A549 (cell line): ENCODE measurements around the gene ITGAX. TPM values are rescaled to one million over a fixed set of nuclear protein-coding genes. Genes with fewer than 3 reads are reported as not detected.

Experiments
- ATAC-seq, 2 experiments: fragments of 200-7000 bp in 1 of 2; fragments of >200 bp in 1 of 2; cut with Nextera tagmentation in 1 of 2; cut with Tn5 transposase in 1 of 2; 3 replicates each; pipeline versions ENCODE4 v1.8.0 to v1.9.1; 2018 to 2020; ENCODE audit warnings: mild to moderate bottlenecking in 1 of 2, moderate library complexity in 1 of 2
- CTCF ChIA-PET: fragments of 300-600 bp; sonication (Branson Sonifier 250); formaldehyde crosslinking; extraction: SDS; loops from one replicate; lab custom pipeline; 2021; ENCODE audit warnings: antibody characterized with exemption, inconsistent platforms; lab: Yijun Ruan, JAX
- POLR2A ChIA-PET: fragments of 350-600 bp; formaldehyde crosslinking; extraction: SDS; loops from one replicate; lab custom pipeline; 2021; ENCODE audit warnings: antibody characterized with exemption, inconsistent platforms; lab: Yijun Ruan, JAX
- DNase-seq, 2 experiments: peaks; one replicate each; pipeline versions ENCODE4 v3.0.0 to v3.0.0-alpha.2; 2011 to 2016; ENCODE audit warnings: low read depth in 1 of 2, low spot score in 1 of 2
- FAIRE-seq: peaks from 2 replicates; lab custom pipeline; 2011; peaks lifted over from hg19 to GRCh38; lab: Jason Lieb, UNC
- H3K27ac ChIP-seq, 2 experiments: fragments of >200 bp; sonication (Bioruptor Twin); formaldehyde crosslinking; 3 replicates each; pipeline ENCODE4 v1.5.1; 2016 to 2017
- H3K4me1 ChIP-seq: fragments of >200 bp; sonication (Bioruptor Twin); formaldehyde crosslinking; 3 replicates; pipeline ENCODE4 v1.6.1; 2016
- H3K4me2 ChIP-seq: fragments of >200 bp; sonication (Bioruptor Twin); formaldehyde crosslinking; 3 replicates; pipeline ENCODE4 v1.6.1; 2016
- H3K4me3 ChIP-seq: fragments of >200 bp; sonication (Bioruptor Twin); formaldehyde crosslinking; 3 replicates; pipeline ENCODE4 v1.5.1; 2016
- H3K9me3 ChIP-seq: fragments of >200 bp; sonication (Bioruptor Twin); formaldehyde crosslinking; 3 replicates; pipeline ENCODE4 v1.6.1; 2016
- ATOH8 ChIP-seq: fragments of 250-450 bp; sonication (Bioruptor Pico); IDR thresholded peaks from 2 replicates; pipeline ENCODE4 v1.5.0; 2020; ENCODE audit warnings: low read depth, mild to moderate bottlenecking, moderate library complexity
- CHD2 ChIP-seq: fragments of 150-350 bp; IDR thresholded peaks from 2 replicates; pipeline ENCODE4 v1.6.1; 2014; ENCODE audit warnings: low read length; ENCODE audit not compliant: partially characterized antibody
- CTCF ChIP-seq: fragments of >200 bp; sonication (Bioruptor Twin); formaldehyde crosslinking; IDR thresholded peaks from 3 replicates; pipeline ENCODE4 v1.5.1; 2016
- FOSL2 ChIP-seq, 2 experiments: fragments of 450-650 bp in 1 of 2; fragments of >200 bp in 1 of 2; sonication (Bioruptor Twin) in 1 of 2; formaldehyde crosslinking; IDR thresholded peaks; 2 replicates each; pipeline versions ENCODE4 v1.5.0 to v1.6.1; 2016 to 2020; ENCODE audit warnings: mild to moderate bottlenecking in 1 of 2, moderate library complexity in 1 of 2
- HES2 ChIP-seq: fragments of >200 bp; sonication (Bioruptor Twin); formaldehyde crosslinking; IDR thresholded peaks from 2 replicates; pipeline ENCODE4 v1.6.1; 2016
- HEYL ChIP-seq: fragments of 250-450 bp; sonication (Bioruptor Pico); IDR thresholded peaks from 2 replicates; pipeline ENCODE4 v1.8.0; 2021; ENCODE audit warnings: mild to moderate bottlenecking, moderate library complexity
- JUN ChIP-seq, 2 experiments: fragments of >200 bp; sonication (Bioruptor Twin); formaldehyde crosslinking; IDR thresholded peaks; 2 replicates in 1 of 2; 3 replicates in 1 of 2; pipeline ENCODE4 v1.6.1; 2016 to 2017
- MAZ ChIP-seq: fragments of 150-350 bp; IDR thresholded peaks from 2 replicates; pipeline ENCODE4 v1.6.1; 2014; ENCODE audit warnings: antibody characterized with exemption, low read depth, low read length, borderline replicate concordance
- NR3C1 ChIP-seq: fragments of >200 bp; sonication (Bioruptor Twin); formaldehyde crosslinking; IDR thresholded peaks from 3 replicates; pipeline ENCODE4 v1.6.1; 2017
- PBX3 ChIP-seq: IDR thresholded peaks from 2 replicates; pipeline ENCODE4 v1.6.1; 2012
- PHF8 ChIP-seq: fragments of 200-600 bp; sonication (generic); IDR thresholded peaks from 2 replicates; pipeline ENCODE4 v1.6.1; 2016; ENCODE audit warnings: low read depth, mild to moderate bottlenecking, antibody characterized with exemption, moderate library complexity, borderline replicate concordance
- RAD21 ChIP-seq, 2 experiments: fragments of >200 bp in 1 of 2; sonication (Bioruptor Twin) in 1 of 2; formaldehyde crosslinking in 1 of 2; IDR thresholded peaks in 1 of 2; conservative IDR thresholded peaks in 1 of 2; 2 replicates in 1 of 2; 3 replicates in 1 of 2; pipeline ENCODE4 v1.6.1; 2012 to 2018; ENCODE audit warnings: inconsistent platforms in 1 of 2
- REST ChIP-seq: fragments of 200-600 bp; sonication (generic); IDR thresholded peaks from 2 replicates; pipeline ENCODE4 v1.6.1; 2016; ENCODE audit warnings: antibody characterized with exemption, mild to moderate bottlenecking, moderate library complexity
- SREBF2 ChIP-seq: fragments of 450-650 bp; IDR thresholded peaks from 2 replicates; pipeline ENCODE4 v1.6.1; 2014; ENCODE audit warnings: mild to moderate bottlenecking, moderate library complexity
- TP53 ChIP-seq: fragments of 250-450 bp; sonication (Bioruptor Pico); IDR thresholded peaks from 2 replicates; pipeline ENCODE4 v1.5.0; 2021; ENCODE audit warnings: mild to moderate bottlenecking, moderate library complexity
- ZC3H11A ChIP-seq: fragments of 450-650 bp; IDR thresholded peaks from 2 replicates; pipeline ENCODE4 v1.6.1; 2014; ENCODE audit warnings: antibody characterized with exemption, mild to moderate bottlenecking
- ZFP36 ChIP-seq: fragments of 450-650 bp; IDR thresholded peaks from 2 replicates; pipeline ENCODE4 v1.6.1; 2014; ENCODE audit warnings: borderline replicate concordance; ENCODE audit not compliant: partially characterized antibody
- ZSCAN20 ChIP-seq: fragments of 250-450 bp; sonication (Bioruptor Pico); IDR thresholded peaks from 2 replicates; pipeline ENCODE4 v1.8.0; 2022; ENCODE audit warnings: mild to moderate bottlenecking, moderate library complexity
- WGBS: methylation state at CpG from one replicate; pipeline ENCODE4 v1.1.6; 2017; ENCODE audit errors: missing lambda C conversion rate; 5-methylcytosine and 5-hydroxymethylcytosine counted together
- polyA minus RNA-seq: library from RNA; depleted of rRNA, polyadenylated mRNA; stranded (reverse); fragments of >200 nt; gene quantifications from 2 replicates; pipeline ENCODE4 v1.2.3, GENCODE V29; 2011; rRNA and poly(A)+ RNA removed
- polyA plus RNA-seq, 4 experiments: library from polyadenylated mRNA; depleted of rRNA in 3 of 4; stranded (reverse); fragments of >200 nt; fragmentation: RNase III in 1 of 4; extraction: RNeasy Plus Mini Kit Qiagen cat#74134 plus additional on column Dnase treatment in 1 of 4; gene quantifications; 2 replicates in 3 of 4; 3 replicates in 1 of 4; pipeline ENCODE4 v1.2.3, GENCODE V29; 2011 to 2017

ITGAX gene
- polyA plus RNA-seq (2011; rRNA removed) (0.87 and 1.4 TPM in 2 replicates), polyA plus RNA-seq (2017; fragmentation: RNase III; extraction: RNeasy Plus Mini Kit Qiagen cat#74134 plus additional on column Dnase treatment) (0.35 to 0.79 TPM (median 0.49 TPM) in 3 replicates), polyA minus RNA-seq (1.1 and 1.3 TPM in 2 replicates)
- 0.36 and 0.45 TPM in 2 replicates for polyA plus RNA-seq (2012; cell fraction: cytosol; rRNA removed)
- 1.2 TPM in 2 replicates for polyA plus RNA-seq (2012; cell fraction: nucleus; rRNA removed)

- peak; percentile 67 to 74; a peak in 5 of 6 replicates for ATAC-seq
- no peak for TF ChIP-seq RAD21 (conservative IDR thresholded peaks at IDR 0.05 in 1 of 2, IDR thresholded peaks at IDR 0.05 in 1 of 2)
- no peak for TF ChIP-seq HES2
- no peak for TF ChIP-seq ZSCAN20 (CRISPR knock-in tag)
- TF ChIP-seq ZC3H11A: no peak
- TF ChIP-seq PHF8: no peak
- TF ChIP-seq REST: no peak
- TF ChIP-seq ATOH8 (CRISPR knock-in tag): no peak
- no peak for TF ChIP-seq CTCF
- TF ChIP-seq MAZ: no peak
- TF ChIP-seq SREBF2: no peak
- no peak for TF ChIP-seq HEYL (CRISPR knock-in tag)
- no peak for TF ChIP-seq TP53
- TF ChIP-seq PBX3: no peak
- POLR2A ChIA-PET: no interaction called here
- no peak within 1 kb of the TSS for H3K4me3 ChIP-seq
- peak; percentile 35 to 49 for DNase-seq
- H3K4me1 ChIP-seq: peaks cover 12% of the 10 kb centered on the region
- WGBS: 25% methylated on average over 10 of the region's 10 CpGs
- peak within 1 kb of the TSS; percentile 57 to 71; a peak in 5 of 6 replicates for H3K27ac ChIP-seq
- H3K9me3 ChIP-seq: no peaks in the 10 kb centered on the region
- CTCF ChIA-PET: interaction anchor here (0.6 kb wide), 1 partner anchor 103 kb away, joined by 3 read pairs; no protein-coding TSS in a partner anchor
- H3K4me2 ChIP-seq: peak within 1 kb of the TSS; percentile 75
- no peak for FAIRE-seq
These were observed at the start of gene ITGAX for GRCh38 chr16:31354394-31355291. Gene ITGAX, plus strand, starts transcription at chr16:31355176. Its CDS starts 79 bp downstream, at chr16:31355255.

- FAIRE-seq: no peak
- no peak overlapping the region for H3K4me3 ChIP-seq
- ChIA-PET CTCF (interaction anchor here (0.6 kb wide), 1 partner anchor 138 kb away, joined by 3 read pairs; no protein-coding TSS in a partner anchor), POLR2A (no interaction called here)
- H3K4me2 ChIP-seq: no peak overlapping the region
- DNase-seq: no peak
- H3K27ac ChIP-seq: no peak overlapping the region
- 0 out of 3 replicates have a peak, but pooled peaks cover 3% of the 10 kb centered on the region for H3K9me3 ChIP-seq
- TF ChIP-seq HEYL (CRISPR knock-in tag) (no peak), ZFP36 (no peak), NR3C1 (no peak), CHD2 (no peak), JUN (IDR thresholded peaks at IDR 0.05) (no peak), HES2 (no peak), FOSL2 (IDR thresholded peaks at IDR 0.05) (no peak), FOSL2 (CRISPR knock-in tag; IDR thresholded peaks at IDR 0.05) (no peak), CTCF (no peak)
- no peaks in the 10 kb centered on the region for H3K4me1 ChIP-seq
- no peak for ATAC-seq
These were observed 49.8 kb upstream of the ITGAX start for GRCh38 chr16:31305219-31305618.
